OCI-M1 (cell line): ENCODE results near the gene ANKRD44.

Experiments used
- DNase-seq: peaks from one replicate; lab custom pipeline; 2025; lab: John Stamatoyannopoulos, UW

ANKRD44 gene

DNA sequence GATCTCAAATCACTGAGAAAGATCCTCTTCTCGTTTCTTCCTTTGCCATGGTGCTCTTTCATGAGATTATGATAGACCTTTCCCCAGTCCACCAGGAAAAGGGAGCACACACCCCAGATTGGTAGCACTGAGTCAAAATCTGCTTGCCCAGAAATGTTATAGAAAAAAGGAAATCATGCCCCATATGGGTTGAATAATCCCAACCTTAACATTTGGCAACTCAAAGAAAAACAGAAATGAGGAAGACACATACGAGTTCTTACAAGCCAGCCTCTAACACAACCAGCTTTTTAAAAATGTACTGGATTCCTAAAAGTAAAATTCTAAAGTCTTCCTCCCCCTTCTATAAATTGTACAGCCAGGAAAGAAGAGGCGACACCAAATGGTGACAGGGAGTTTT, 103.0 kb downstream of the ANKRD44 start:
- no peak for DNase-seq

DNA sequence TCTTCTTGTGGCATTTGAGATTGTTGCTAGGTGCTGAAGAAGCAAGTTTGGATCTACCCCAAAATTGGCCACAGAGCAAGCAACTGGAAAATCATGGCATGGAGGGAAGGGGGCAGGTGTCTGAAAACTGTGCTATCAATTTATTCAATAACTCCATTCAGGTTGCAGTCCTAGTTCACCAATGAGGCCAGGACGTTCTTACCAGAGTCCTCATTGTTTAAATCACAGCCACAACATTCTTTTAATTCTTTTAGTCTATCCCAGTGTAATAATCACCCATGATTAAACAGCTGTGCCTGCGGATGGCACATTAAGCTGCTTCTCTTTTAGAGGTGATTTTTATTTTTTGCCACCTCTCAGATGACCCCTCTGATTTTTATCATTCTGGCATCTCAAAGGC, 103.5 kb downstream of the ANKRD44 start:
- DNase-seq: no peak

DNA sequence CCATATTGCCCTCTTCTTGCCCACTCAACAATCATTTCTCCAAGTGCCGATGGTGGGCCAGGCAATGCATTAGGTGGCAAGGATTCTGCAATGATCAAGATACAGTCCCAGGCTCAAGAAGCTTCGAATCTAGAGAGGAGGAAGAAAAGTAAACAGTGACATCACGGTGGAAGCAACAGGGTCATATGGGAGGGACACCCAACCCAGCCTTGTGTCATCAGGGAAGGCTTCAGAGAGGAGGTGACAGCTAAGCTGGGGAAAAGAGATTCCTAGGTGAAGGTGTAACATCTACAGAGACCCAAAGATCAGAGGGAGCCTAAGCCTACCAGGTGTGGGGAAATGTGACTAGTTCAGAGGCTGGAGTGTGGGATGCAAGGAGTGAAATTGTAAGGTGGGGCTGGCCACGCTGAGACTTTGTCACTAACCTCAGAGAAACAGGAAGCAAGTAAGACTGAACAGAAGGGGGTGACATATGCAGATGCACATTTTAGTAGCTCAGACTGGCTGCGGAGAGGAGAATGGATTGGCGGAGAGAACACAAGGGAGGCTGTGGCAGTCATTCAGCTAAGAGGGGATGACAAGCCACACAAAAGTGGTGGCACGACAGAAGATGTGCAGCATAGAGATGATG, 104.9 kb downstream of the ANKRD44 start:
- DNase-seq: no peak

DNA sequence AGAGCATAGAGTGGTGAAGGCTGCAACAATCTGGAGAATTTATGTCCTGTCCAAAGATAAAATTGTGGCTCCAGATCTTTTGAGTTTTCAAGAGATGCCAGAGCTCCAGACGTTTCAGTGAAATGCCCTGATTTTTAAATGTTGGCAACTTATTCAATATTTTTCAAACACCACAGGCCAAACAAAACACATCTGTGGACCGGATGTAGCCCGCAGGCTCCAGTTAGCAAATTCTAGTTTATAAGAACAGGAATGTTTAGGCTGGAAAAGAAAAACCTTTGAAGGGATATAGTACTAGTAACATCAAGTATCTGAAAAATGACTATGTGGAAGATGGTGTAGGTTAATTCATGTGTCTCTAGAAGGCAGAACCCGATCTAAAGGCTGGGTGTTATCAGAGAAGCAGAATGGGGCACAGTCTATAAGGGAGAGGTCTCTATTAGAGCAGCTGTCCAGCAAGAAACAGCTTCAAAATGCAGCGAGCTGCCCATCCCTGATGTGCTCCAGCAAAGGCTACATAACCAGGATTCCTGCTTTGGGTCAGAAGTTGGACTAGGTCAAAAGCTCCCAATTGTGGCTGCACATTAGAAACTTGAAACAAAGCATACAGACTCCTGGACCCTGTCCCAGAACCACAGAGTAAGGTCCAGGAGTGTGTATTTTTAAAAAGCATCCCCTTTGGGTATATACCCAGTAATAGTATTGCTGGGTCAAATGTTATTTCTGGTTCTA, 105.9 kb downstream of the ANKRD44 start:
- no peak for DNase-seq

DNA sequence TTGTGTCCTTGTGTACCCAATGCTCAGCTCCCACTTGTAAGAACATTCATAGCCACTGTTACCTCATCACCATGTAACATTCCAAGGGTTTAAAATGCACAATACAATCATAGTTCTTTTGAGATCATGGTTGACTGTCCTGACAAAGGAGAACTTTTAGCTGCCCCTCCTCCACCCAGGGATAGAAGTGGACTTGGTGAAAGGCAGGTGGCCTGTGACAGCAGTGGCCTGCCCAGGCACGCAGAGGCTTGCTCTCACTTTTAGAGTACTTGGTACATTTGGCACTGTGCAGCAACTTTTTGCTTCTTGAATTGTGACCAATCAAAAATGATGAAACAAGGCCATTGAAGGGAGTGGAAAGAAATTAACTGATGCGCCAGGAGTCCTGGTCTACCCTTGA, 108.7 kb downstream of the ANKRD44 start:
- no peak for DNase-seq

DNA sequence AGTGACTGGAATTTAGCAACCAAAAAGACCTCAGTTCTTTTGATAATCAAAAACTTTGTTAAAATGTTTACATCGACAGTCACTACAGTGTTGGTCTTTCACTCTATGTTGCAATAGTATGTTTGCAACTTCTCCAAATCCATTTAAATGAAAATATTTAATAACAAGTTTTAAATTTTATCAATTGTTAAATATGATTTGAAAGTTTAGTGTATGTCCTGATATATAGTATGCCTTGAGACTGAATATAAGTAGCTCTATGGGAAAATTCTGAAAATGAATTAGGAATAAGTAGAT, 109.9 kb downstream of the ANKRD44 start:
- no peak for DNase-seq

DNA sequence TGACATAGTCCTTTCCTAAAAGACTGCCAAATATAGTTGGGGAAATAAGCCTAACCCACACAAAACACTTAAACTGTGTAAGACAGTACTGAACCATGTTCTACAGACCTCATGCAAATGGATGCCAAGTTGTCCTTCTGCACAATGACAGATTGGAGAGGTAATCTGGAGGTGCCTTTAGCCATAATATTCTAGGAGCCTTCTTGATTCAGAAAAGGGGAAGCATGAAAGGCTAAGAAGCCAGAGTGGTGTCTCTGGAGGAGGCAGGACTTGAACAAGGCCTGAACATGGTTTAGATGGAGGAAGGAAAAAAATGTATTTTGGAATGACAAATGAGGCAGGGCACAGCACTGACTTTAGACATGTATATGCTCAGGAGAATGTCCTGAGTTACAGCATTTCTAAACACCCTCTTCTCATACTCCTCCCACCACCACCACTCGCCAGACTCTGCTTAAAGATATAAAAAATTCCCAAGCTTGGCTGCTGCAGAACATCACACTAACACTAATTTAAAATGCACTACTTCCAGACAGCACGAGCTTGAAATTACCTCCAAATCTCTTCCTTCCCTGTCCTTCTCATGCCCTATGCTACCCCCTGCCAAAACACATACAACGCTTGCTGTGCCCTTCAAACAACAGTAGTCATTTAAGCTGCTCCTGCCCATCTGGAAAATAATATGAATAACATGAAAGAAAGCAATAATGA, 110.4 kb downstream of the ANKRD44 start:
- peak; percentile 22 for DNase-seq

DNA sequence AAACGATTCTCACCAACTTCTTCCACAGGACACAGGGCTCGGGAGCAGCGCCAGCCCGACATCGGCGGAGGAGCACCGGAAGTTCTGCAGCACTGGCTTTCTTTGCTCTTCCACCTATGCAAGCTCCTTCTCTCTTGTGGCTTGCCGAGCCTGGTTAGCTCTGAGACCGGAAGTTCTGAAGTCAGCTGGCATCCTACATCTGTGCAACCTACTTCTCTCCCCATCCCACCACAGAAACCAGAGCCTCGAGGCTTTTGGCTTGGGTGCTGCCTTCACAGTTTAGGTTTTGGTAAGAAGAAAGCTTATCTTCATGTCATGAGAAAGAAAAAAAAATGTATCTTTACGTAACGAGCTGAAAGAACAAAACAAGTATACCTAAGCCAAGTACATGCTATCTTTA, 111.7 kb downstream of the ANKRD44 start:
- peak; percentile 80 for DNase-seq

DNA sequence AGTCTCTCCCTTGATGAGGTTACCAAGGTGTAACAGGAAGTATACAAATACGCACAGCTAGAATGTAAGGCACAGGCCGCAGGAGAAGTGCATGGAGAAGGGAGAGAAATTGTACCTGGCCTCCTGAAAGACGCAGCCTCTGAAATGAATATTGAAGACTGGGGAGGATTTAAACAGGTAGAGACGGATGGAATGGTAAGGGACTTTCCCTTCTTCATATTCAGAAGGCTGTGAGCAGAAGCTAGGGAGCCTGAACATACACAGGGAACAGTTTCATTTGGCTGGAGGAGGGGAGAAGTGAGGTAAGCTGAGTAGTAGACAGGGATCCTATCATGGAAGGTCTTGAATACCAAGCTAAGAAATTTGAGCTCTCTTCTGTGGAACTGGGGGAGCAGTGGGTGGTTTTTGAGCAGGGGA, 112.7 kb downstream of the ANKRD44 start:
- no peak for DNase-seq

DNA sequence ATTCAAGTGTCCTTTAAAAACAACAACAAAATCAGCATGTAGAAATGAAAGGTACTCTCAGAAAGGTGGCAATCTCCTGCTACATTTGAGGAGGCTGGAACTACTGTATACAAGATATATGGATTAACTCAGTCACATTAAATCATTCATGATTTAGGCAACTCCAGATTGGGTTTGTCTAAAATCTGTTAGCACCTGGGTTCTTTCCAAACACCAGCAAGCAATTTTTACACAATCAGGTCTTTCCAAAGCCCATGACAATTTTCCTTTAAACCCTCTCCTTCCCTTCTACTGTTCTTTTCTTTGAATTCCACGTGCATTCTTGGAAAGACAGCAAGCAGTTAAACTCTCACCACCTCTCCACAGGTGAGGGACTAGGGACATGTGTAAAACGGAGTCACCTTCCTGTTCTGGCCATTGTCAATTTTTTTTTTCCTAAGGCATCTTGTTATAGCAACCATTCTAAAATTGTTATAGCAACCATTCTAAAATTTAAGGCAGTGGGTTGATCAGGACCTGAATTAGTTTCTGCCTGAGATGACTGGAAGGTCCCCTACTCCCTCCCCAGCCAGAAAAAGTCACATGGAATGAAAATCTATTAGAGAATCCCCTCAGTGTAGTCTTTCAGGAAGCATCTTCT, 113.9 kb downstream of the ANKRD44 start:
- no peak for DNase-seq

DNA sequence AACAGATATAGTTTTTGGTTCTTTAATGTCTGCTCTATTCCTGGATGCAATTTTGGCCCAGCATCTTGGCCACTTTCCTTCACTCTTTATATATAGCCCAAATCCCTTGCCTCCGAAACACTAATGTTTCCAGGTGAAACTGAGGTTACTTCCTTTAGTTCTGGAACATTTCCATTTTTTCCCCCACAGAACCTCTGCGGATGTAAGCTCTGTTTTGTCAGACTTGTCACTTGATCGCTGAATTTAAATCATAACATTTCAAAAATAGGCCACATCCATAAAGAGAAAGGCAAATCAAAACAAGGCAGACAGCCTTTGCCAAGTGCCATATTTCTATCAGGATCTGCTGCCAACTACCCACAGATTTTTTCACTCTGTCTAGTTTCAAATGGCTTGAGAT, 115.1 kb downstream of the ANKRD44 start:
- no peak for DNase-seq

DNA sequence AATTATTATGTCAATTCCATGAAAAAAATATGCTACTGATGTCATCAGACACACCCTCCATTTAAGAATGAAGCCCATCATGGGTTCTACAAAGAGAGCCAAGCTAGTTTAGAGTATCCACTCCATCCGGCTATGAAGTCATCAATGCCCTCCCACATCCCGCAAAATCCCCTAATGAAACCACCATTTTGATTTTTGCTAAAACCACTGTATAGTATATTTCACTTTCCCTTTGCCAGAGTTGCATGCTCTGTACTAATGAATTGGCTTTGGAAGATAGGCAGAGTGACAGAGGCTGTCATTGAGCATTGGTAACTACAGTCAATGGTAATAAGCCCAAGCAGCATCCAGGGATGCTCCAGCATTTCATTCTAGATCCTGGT, 118.6 kb downstream of the ANKRD44 start:
- peak; percentile 37 for DNase-seq

DNA sequence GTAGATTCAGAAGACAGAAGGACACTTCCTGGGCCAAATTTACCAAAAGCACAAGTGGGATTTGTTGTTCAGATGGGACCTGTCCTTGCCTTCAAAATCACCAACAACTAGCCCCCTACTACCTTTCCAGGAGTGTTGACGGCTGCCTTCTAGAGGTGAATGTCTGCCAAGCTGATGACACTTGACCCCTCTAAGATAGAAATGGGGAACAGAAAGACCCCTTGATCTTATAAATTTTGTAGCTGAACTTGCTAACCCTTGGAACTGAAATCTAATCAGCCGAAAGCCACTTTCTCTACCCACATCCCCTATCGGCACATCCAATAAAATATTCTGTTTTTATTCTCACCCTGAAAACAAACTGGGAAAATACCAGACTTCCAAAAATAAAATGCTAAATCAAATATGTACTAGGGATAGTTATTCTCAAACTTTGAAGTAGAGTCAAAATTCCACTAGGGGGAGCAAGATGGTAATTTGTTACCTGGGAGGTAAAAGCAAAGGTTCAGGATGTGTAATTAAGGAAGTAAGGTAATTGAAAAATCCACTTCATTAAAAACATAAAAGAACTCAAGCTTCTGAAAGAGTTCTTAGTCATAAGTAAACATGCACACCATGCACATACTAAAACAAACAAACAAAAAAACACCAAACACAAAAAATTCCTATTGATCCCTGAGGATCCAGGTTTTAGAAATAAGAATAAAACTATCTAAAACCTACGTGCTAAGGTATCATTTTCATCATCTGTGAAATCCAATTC, 119.2 kb downstream of the ANKRD44 start:
- DNase-seq: peak; percentile 81

DNA sequence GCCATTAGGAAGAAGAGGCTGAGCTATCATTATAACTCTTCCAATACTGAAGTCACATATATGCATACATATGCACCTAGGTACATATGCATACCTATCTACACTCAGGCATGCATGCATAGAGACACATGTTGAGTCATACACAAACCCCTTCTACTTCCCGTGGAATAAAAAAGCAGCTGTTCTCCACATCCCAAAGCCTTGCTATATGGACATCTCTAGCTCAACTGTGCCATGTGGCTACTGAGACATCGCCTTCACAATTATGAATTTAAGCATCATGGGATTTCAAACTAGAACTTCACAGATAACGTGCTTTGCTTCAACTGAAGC, 120.5 kb downstream of the ANKRD44 start:
- DNase-seq: no peak

DNA sequence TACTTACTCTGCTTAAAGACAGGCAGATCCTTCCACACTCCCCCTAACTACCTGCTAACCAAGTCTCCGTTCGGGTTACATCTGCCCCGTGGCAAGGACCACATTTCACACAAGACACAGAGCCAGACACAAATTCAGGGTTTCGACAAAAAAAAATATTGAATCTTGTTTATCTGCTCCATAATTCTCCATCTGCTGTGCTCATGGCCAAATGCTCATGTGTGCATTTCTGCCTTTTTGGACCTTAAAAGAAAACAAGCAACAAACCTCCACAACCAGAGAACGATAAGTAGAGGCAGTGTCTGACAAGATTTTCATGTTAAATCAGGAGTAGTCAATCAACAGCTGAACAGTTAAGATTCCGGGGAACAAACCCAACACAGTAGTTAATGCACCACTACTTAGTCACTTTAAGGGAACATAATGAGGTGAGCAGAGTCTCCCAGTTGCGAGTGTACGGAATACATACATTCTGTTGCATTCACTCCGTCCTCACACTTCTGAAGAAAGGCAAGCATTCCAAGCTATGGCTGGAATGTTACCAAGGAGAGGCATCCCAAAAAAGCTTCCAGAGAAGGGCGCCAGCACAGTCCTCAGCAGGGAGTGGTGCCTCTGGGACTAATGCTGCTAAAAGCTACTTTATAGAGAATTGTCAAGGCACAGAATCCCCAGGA, 121.0 kb downstream of the ANKRD44 start:
- no peak for DNase-seq

DNA sequence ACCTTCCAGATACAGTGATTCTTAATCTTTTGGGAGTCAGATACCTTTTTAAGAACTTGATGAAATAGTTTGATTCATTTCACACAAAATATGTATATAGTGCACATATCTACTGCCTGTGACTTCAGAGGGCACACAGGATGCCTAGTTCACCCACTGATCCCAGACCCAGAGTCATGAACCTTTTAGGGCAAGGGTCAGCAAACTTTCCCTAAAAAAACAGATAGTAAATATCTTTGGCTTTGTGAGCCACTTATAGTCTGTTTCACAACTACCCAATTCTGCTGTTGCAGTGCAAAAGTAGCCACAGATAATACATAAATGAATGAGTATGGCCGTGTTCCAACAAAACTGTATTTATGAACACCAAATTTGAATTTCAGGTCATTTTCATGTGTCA, 124.9 kb downstream of the ANKRD44 start:
- DNase-seq: no peak

DNA sequence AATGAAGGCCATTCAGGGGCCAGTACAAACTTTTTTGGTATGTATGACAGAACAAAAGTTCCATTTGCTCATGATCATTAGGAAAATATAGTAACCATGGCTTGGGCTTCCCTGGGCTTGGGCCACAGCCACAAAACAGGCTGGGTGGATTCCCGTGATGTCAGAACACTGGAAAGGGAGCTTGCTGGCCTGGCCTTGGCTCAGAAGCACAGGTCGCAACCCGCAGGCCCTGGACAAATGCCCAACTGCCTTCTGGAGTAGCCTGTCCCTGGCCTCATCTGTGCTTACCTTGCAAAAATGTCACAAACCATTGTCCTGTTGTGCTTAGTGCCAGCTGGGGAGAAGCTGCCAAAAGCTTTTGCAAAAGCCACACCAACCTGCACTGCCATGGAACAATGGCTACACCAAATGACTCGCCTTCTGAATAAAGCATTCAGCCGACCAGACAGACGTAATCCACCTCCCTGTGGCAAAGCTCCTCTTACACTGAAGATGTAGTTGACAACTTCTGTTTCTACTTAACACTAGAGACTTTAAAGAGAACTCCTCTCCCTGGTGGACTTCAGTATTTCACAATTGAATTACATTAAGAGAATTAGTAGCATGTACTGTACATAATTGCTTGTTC, 125.5 kb downstream of the ANKRD44 start:
- DNase-seq: no peak

DNA sequence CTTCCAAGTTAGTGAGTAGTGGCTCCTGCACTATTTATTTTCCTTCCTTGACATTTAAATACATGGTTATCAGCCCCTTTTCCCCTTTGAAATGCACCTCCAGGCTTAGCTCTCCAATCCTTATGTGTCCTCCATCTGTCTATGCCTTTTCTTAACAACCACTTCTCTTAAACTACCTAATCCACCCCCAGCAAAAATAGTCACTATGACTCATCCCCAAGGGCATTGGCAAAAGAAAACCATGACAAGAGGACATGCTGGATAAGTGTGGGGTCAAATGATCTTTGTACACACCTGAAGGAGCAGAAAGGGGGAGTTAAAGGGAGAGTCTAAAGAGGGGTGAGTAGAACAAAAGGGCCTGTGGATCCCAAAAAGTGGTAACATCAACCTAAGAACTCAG, 127.2 kb downstream of the ANKRD44 start:
- DNase-seq: peak; percentile 63

DNA sequence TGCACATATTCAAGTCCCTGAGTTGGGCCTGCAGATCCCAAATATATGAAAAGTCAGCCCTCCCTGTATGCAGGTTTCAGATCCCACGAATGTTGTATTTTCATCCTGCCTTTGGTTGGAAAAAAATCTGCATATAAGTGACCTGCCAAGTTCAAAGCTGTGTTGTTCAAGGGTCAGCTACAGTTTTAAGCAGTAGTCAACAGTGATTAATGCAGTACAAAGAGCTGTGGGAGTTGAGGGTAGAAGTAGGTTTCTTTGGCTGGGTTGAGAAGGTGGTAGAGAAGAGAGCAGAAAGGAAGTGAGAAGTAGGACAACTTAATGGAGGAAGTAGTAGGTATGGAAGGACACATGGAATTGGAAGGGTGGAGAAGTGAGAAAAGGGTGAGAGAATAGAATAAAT, 127.9 kb downstream of the ANKRD44 start:
- peak; percentile 29 for DNase-seq

DNA sequence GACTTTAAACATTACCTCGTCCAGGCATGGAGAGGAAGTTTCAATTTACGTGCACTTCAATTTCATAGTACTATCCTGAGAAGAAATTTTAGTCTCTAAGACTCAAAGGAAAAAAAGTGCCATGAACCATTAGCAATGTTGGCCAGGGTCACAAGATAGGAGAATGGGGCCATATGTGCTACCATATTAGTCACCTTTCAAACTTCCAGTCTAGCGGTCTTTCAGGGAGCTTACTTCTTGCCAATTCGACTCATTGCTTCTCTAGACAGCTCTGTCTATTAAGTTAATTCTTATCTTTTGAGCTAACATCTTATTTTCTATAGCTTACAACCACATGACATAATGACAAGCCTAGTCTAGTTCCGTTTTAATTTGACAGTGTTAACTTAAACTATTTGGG, 129.1 kb downstream of the ANKRD44 start:
- no peak for DNase-seq

DNA sequence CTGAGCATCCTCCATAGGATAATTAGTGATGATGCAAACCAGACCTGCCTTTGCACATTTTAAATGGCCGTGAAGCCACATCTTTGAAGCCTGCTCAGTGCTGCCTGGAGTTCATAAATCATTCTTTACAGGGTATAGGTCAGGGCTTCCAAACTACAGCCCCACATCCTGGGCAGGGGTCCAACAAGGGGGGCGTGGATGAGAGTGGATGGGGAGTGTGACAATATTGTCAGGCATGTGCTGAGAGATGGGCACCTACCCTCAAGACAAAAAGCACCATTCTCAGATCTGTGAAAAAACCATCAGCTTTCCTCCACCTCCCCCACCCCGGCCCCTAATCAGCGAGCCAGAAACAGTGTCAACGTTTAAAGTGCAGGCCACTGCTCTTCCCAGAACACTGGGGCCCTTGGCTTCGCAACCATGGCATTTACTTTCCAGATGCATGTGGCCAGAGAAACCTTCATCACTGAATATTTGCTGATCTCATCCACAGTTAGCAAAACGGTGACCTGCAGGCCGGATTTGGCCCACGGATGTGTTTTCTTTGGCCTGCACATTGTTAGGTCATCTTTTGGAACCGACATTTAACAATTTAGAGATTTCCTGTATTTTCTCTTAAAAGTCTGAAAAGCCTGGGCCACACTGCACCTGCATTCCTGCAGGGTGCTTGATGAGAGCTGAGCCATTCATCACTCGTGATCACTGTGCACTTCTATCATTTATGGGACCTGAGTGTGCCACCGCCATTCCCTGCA, 130.7 kb downstream of the ANKRD44 start:
- DNase-seq: no peak
